Mesenchymal stem cell (in vitro differentiated cells and primary cell): ENCODE results near the gene GXYLT1.

Experiments
- DNase-seq: peaks from one replicate; pipeline ENCODE4 v3.0.0-alpha.2; 2013
- H2AFZ ChIP-seq: one replicate; pipeline ENCODE4 v1.6.1; 2013; ENCODE audit warnings: low read depth, mild to moderate bottlenecking, control low read depth, inconsistent platforms, low read length, moderate library complexity
- H2AK5ac ChIP-seq: 2 replicates; pipeline ENCODE4 v1.6.1; 2013; ENCODE audit warnings: low read length, moderate library complexity, mild to moderate bottlenecking, inconsistent platforms; ENCODE audit not compliant: severe bottlenecking
- H2BK120ac ChIP-seq: one replicate; pipeline ENCODE4 v1.6.1; 2013; ENCODE audit warnings: low read depth, mild to moderate bottlenecking, inconsistent platforms, low read length, moderate library complexity
- H2BK12ac ChIP-seq, 2 experiments: one replicate each; pipeline ENCODE4 v1.6.1; 2013; ENCODE audit warnings: inconsistent platforms in 2 of 2, low read length in 2 of 2, mild to moderate bottlenecking in 2 of 2, moderate library complexity in 2 of 2, control low read depth in 1 of 2
- H2BK15ac ChIP-seq: one replicate; pipeline ENCODE4 v1.6.1; 2013; ENCODE audit warnings: mild to moderate bottlenecking, low read depth, inconsistent platforms; ENCODE audit not compliant: poor library complexity, severe bottlenecking
- H2BK5ac ChIP-seq: 2 replicates; pipeline ENCODE4 v1.6.1; 2013; ENCODE audit warnings: low read depth, mild to moderate bottlenecking, low read length, control low read depth, inconsistent platforms; ENCODE audit not compliant: poor library complexity, severe bottlenecking
- H3K14ac ChIP-seq, 2 experiments: one replicate each; pipeline ENCODE4 v1.6.1; 2013; ENCODE audit warnings: inconsistent platforms in 2 of 2, low read length in 2 of 2, control low read depth in 1 of 2, mild to moderate bottlenecking in 1 of 2, moderate library complexity in 1 of 2
- H3K18ac ChIP-seq, 2 experiments: one replicate each; pipeline ENCODE4 v1.6.1; 2013; ENCODE audit warnings: inconsistent platforms in 2 of 2, low read length in 2 of 2, control low read depth in 1 of 2, low read depth in 1 of 2, mild to moderate bottlenecking in 1 of 2
- H3K23ac ChIP-seq, 2 experiments: one replicate each; pipeline ENCODE4 v1.6.1; 2013; ENCODE audit warnings: inconsistent platforms in 2 of 2, low read length in 2 of 2, mild to moderate bottlenecking in 2 of 2, moderate library complexity in 2 of 2, control low read depth in 1 of 2
- H3K27ac ChIP-seq: 2 replicates; pipeline ENCODE4 v1.5.1; 2013; ENCODE audit warnings: mild to moderate bottlenecking, moderate library complexity, low read length, control low read depth, inconsistent platforms; ENCODE audit not compliant: poor library complexity, severe bottlenecking
- H3K27me3 ChIP-seq, 2 experiments: 2 replicates each; pipeline versions ENCODE4 v1.6.1 to v1.7.0; 2013; ENCODE audit warnings: low read length in 2 of 2, mild to moderate bottlenecking in 2 of 2, moderate library complexity in 2 of 2, control low read depth in 1 of 2, inconsistent platforms in 1 of 2; ENCODE audit not compliant: control insufficient read depth in 1 of 2, insufficient read depth in 1 of 2
- H3K36me3 ChIP-seq, 2 experiments: 2 replicates each; pipeline versions ENCODE4 v1.6.1 to v1.7.0; 2013; ENCODE audit warnings: low read length in 2 of 2, control low read depth in 1 of 2, inconsistent platforms in 1 of 2, low read depth in 1 of 2, mild to moderate bottlenecking in 1 of 2; ENCODE audit not compliant: insufficient read depth in 2 of 2, control insufficient read depth in 1 of 2
- H3K4ac ChIP-seq, 2 experiments: one replicate each; pipeline ENCODE4 v1.6.1; 2013; ENCODE audit warnings: inconsistent platforms in 2 of 2, low read length in 2 of 2, mild to moderate bottlenecking in 2 of 2, moderate library complexity in 2 of 2, control low read depth in 1 of 2, low read depth in 1 of 2
- H3K4me1 ChIP-seq: 2 replicates; pipeline ENCODE4 v1.6.1; 2013; ENCODE audit warnings: low read depth, low read length, control low read depth; ENCODE audit not compliant: control insufficient read depth, insufficient read depth
- H3K4me2 ChIP-seq: 2 replicates; pipeline ENCODE4 v1.6.1; 2013; ENCODE audit warnings: low read length, mild to moderate bottlenecking, inconsistent platforms; ENCODE audit not compliant: poor library complexity, severe bottlenecking
- H3K4me3 ChIP-seq, 2 experiments: 2 replicates each; pipeline versions ENCODE4 v1.5.1 to v1.7.0; 2013; ENCODE audit warnings: low read length in 2 of 2, mild to moderate bottlenecking in 2 of 2, control low read depth in 1 of 2, low read depth in 1 of 2; ENCODE audit not compliant: insufficient read depth in 1 of 2
- H3K79me1 ChIP-seq: replicated peaks from 2 replicates; pipeline ENCODE4 v1.6.1; 2013; ENCODE audit warnings: mild to moderate bottlenecking, control low read depth, low read length, inconsistent platforms; ENCODE audit not compliant: poor library complexity, severe bottlenecking
- H3K9ac ChIP-seq: 2 replicates; pipeline ENCODE4 v1.7.0; 2013; ENCODE audit warnings: mild to moderate bottlenecking, low read length, moderate library complexity
- H3K9me3 ChIP-seq: 2 replicates; pipeline ENCODE4 v1.7.0; 2013; ENCODE audit warnings: mild to moderate bottlenecking, low read length; ENCODE audit not compliant: control insufficient read depth
- H4K8ac ChIP-seq: one replicate; pipeline ENCODE4 v1.6.1; 2013; ENCODE audit warnings: inconsistent platforms, mild to moderate bottlenecking, low read length, moderate library complexity
- H4K91ac ChIP-seq: one replicate; pipeline ENCODE4 v1.6.1; 2013; ENCODE audit warnings: mild to moderate bottlenecking, low read length, inconsistent platforms
- WGBS: methylation state at CpG from one replicate; pipeline ENCODE4 v1.1.7; 2013; ENCODE audit warnings: mixed read lengths; 5-methylcytosine and 5-hydroxymethylcytosine counted together

GXYLT1 gene

GRCh38 chr12:42125388-42125767, 19.3 kb downstream of the GXYLT1 start:
- 16% methylated on average over 1 of the region's 1 CpG for WGBS
- no peak overlapping the region for H3K4ac ChIP-seq

GRCh38 chr12:42124764-42125387, 19.8 kb downstream of the GXYLT1 start:
- 50% methylated on average over 5 of the region's 5 CpGs for WGBS

More at GRCh38 chr12:42125388-42125767, 19.3 kb downstream of the GXYLT1 start:
- H4K8ac ChIP-seq: no peak overlapping the region
- no peaks in the 10 kb centered on the region for H3K36me3 ChIP-seq
- no peak overlapping the region for H4K91ac ChIP-seq
- no peak overlapping the region for H3K23ac ChIP-seq
- no peak overlapping the region for H2BK5ac ChIP-seq
- no peak overlapping the region for H3K18ac ChIP-seq
- no peak overlapping the region for H2BK12ac ChIP-seq
- H2AFZ ChIP-seq: no peak overlapping the region
- H2BK120ac ChIP-seq: no peak overlapping the region
- no peak overlapping the region for H2AK5ac ChIP-seq
- peaks cover 15% of the 10 kb centered on the region for H3K79me1 ChIP-seq
- H3K4me3 ChIP-seq: no peak overlapping the region
- no peaks in the 10 kb centered on the region for H3K9me3 ChIP-seq
- no peak for DNase-seq
- peaks cover 1% of the 10 kb centered on the region for H3K4me1 ChIP-seq
- no peak overlapping the region for H3K27ac ChIP-seq
- H2BK15ac ChIP-seq: no peak overlapping the region
- no peak overlapping the region for H3K4me2 ChIP-seq
- no peak overlapping the region for H3K9ac ChIP-seq
- H3K27me3 ChIP-seq: no peaks in the 10 kb centered on the region
- H3K14ac ChIP-seq: no peak overlapping the region

GRCh38 chr12:42119085-42119633, 25.5 kb downstream of the GXYLT1 start:
- Histone ChIP-seq H4K8ac (no peak overlapping the region), H3K14ac (no peak overlapping the region), H2BK15ac (no peak overlapping the region), H3K4me2 (no peak overlapping the region), H3K79me1 (peaks cover 21% of the 10 kb centered on the region), H2BK5ac (no peak overlapping the region), H2BK120ac (no peak overlapping the region), H3K4me3 (no peak overlapping the region), H3K9ac (no peak overlapping the region), H4K91ac (no peak overlapping the region), H2AK5ac (no peak overlapping the region), H3K4ac (no peak overlapping the region), H3K27me3 (no peaks in the 10 kb centered on the region), H3K9me3 (no peaks in the 10 kb centered on the region), H2BK12ac (no peak overlapping the region), H2AFZ (no peak overlapping the region), H3K18ac (peak overlapping the region; percentile 22 to 33), H3K36me3 (peaks cover 0 to 3% of the 10 kb centered on the region in 2 experiments), H3K4me1 (no peaks in the 10 kb centered on the region), H3K27ac (no peak overlapping the region), H3K23ac (no peak overlapping the region)
- WGBS: 0% methylated on average over 1 of the region's 2 CpGs
- peak; percentile 90 for DNase-seq

More at GRCh38 chr12:42124764-42125387, 19.8 kb downstream of the GXYLT1 start:
- no peak for DNase-seq
- Histone ChIP-seq H2BK120ac (no peak overlapping the region), H2BK15ac (no peak overlapping the region), H3K79me1 (peaks cover 17% of the 10 kb centered on the region), H2BK12ac (no peak overlapping the region), H2AK5ac (no peak overlapping the region), H3K4me3 (no peak overlapping the region), H3K23ac (no peak overlapping the region), H3K27me3 (no peaks in the 10 kb centered on the region), H2AFZ (no peak overlapping the region), H3K36me3 (no peaks in the 10 kb centered on the region), H3K4me1 (peaks cover 1% of the 10 kb centered on the region), H4K91ac (no peak overlapping the region), H2BK5ac (no peak overlapping the region), H3K18ac (no peak overlapping the region), H3K9ac (no peak overlapping the region), H3K9me3 (no peaks in the 10 kb centered on the region), H3K27ac (no peak overlapping the region), H3K4ac (no peak overlapping the region), H3K14ac (no peak overlapping the region), H4K8ac (no peak overlapping the region), H3K4me2 (no peak overlapping the region)

GRCh38 chr12:42118136-42118879, 26.4 kb downstream of the GXYLT1 start:
- Histone ChIP-seq H3K9me3 (no peaks in the 10 kb centered on the region), H3K9ac (no peak overlapping the region), H3K23ac (no peak overlapping the region), H3K4me1 (no peaks in the 10 kb centered on the region), H2BK15ac (no peak overlapping the region), H3K4ac (no peak overlapping the region), H3K18ac (no peak overlapping the region), H3K79me1 (peaks cover 21% of the 10 kb centered on the region), H3K4me2 (no peak overlapping the region), H3K36me3 (peaks cover 0 to 3% of the 10 kb centered on the region in 2 experiments), H3K4me3 (no peak overlapping the region), H4K8ac (no peak overlapping the region), H4K91ac (no peak overlapping the region), H2BK120ac (peak overlapping the region; percentile 49), H3K14ac (no peak overlapping the region), H2AK5ac (no peak overlapping the region), H2AFZ (no peak overlapping the region), H2BK12ac (peak overlapping the region in 1 of 2 experiments; percentile 39), H3K27me3 (no peaks in the 10 kb centered on the region), H2BK5ac (no peak overlapping the region), H3K27ac (no peak overlapping the region)
- WGBS: 85% methylated on average over 3 of the region's 5 CpGs
- DNase-seq: no peak
